Astrocyte of the spinal cord (primary cell): ENCODE measurements around the gene HSFX3.
"Not testable (repeated sequence)": the region's sequence is repeated elsewhere in the genome, so short reads cannot be mapped to it uniquely, and the experiment has no call there.

Source experiments
- DNase-seq: peaks from one replicate; pipeline ENCODE4 v3.0.0; 2011; ENCODE audit warnings: low read depth, low spot score
- H3K4me3 ChIP-seq: 2 replicates; pipeline ENCODE4 v1.5.1; 2011; ENCODE audit warnings: low read depth, mild to moderate bottlenecking, low read length, moderate library complexity
- CTCF ChIP-seq: IDR thresholded peaks from 2 replicates; pipeline ENCODE4 v1.5.1; 2012; ENCODE audit warnings: low read depth, mild to moderate bottlenecking, low read length, inconsistent platforms
- in situ Hi-C: cut with HindIII; loops from 2 replicates; pipeline ENCODE4 v1.10.0; 2017; ENCODE audit warnings: low sequenced_read_pairs

Gene HSFX3

GRCh38 chrX:149545545-149546543 lies 3.9 kb downstream of the HSFX3 start:
- in situ Hi-C loops, DNase-seq, H3K4me3 ChIP-seq: not testable (repeated sequence)
- TF ChIP-seq CTCF = peak; percentile 3

GRCh38 chrX:149541521-149542047 lies 8.1 kb downstream of the HSFX3 start:
- in situ Hi-C loops = no loop called here
- peak overlapping the region; percentile 73 for H3K4me3 ChIP-seq
- no peak for TF ChIP-seq CTCF

DNA sequence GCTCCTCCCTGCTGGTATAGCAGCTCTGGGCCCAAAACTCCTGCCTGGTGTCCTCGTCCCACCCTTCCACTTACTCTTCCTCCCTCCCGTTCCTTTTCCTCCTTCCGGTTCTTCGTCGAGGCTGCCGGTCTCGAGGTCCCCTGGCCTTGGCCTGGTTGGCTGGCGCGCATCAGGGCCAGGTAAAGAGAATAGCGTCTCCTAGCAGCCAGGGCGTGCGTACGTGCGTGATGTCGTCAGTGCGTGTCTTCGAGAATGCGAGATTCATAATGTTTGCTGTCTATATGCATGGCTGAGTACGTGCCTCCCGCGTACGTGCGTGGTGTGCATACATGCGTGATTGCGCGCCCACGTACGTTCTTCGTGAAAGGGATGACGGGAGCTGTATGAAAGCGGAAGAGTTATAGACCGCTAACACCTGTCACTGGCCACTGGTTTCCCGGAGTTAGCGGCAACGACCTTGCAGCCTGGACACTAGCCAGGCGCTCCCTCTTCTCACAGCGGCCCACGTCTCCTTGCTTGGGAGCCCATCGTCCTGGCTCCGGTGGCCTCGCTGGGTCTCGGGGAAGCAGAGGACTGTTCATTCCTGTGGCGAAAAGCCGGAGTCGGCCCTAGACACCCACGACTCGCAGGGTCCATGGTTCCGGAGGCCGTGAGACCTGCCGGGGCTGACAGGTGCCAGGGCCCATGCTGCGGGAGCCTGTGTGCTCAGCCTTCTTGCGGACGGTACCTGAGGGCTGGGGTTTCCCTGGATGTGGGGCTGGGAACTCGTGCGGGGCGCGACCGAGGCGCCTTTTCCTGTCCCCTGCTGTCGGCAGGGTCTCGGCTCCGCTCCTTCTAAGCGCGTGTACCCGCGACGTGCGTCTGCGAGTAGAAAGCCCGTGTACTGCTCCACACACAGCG lies 8.9 kb downstream of the HSFX3 start, which contains the start of gene EOLA1:
TSS of gene EOLA1 (plus strand) at position 392 of the 900 bp plus-strand sequence. CDS start 4,619 bp downstream, outside the sequence.
- TF ChIP-seq CTCF = no peak
- in situ Hi-C loops = no loop called here
- peak within 1 kb of the TSS; percentile 73 for H3K4me3 ChIP-seq
- DNase-seq = peak; percentile 96

More at GRCh38 chrX:149541521-149542047, 8.1 kb downstream of the HSFX3 start:
- no peak for DNase-seq

DNA sequence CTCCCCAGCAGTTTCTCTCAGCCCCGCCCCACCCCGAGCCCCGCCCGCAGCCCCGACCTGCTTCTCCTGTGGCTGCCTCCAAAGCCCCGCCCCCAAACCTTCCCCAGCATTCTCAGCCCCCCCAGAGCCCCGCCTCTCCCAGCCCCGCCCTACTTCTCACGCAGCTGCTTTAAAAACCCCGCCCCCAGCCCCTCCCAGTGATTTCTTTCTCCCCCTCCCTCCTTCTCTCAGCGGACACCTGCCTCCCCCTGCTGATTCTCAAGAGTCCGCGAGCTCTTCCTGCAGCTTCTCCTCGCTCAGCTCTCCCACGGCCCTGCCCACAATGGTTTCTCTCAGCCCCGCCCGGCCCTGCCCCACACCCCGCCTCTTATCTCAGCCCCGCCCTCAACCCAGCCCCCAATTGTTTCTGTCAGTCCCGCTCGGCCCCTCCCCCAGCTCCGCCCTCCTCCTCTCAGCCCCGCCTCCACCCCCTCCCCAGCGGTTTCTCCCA lies 9.5 kb downstream of the HSFX3 start:
- H3K4me3 ChIP-seq = peak overlapping the region; percentile 73
- in situ Hi-C loops = no loop called here
- TF ChIP-seq CTCF = no peak
- peak; percentile 92 for DNase-seq

DNA sequence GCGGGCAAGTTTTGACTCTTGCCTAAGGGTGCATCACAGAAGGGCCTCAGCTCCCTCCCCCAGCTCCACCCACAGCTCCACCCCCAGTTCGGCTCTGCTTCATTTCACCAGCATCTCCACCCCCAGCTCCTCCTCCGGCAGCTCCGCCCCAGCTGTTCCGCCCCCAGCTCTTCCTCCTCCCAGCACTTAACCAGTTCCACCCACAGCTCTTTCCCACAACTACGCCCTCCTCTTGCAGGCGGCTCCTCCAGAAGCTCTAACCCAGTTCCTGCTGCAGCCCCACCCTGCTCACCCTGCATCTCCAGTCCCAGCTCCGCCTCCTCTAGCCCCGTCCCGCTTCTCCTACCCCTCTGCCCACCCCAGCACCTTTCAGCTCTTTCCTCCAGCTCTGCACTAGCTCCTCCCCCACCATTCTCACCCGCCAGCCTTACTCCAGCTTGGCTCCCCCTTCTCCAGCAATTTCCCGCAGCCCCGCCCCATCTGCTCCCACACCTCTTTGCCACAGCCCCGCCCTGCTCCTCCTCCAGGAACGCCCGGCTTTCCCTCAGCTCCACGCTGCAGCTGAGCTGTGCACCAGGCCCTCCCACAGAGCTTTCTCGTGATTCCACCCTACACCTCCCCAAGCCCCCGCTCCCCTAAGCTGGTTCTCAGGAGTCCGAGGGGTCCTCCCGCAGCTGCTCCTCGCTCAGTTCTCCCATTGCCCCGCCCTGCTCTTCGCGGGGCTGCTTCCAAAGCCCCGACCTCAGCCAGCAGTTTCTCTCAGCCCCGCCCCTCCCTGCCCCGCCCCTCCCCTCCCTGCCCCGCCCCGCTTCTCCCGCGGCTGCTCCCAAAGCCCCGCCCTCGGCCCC lies 10.2 kb downstream of the HSFX3 start:
- DNase-seq = peak; percentile 95
- H3K4me3 ChIP-seq = peak overlapping the region; percentile 49
- TF ChIP-seq CTCF = no peak
- in situ Hi-C loops = no loop called here

DNA sequence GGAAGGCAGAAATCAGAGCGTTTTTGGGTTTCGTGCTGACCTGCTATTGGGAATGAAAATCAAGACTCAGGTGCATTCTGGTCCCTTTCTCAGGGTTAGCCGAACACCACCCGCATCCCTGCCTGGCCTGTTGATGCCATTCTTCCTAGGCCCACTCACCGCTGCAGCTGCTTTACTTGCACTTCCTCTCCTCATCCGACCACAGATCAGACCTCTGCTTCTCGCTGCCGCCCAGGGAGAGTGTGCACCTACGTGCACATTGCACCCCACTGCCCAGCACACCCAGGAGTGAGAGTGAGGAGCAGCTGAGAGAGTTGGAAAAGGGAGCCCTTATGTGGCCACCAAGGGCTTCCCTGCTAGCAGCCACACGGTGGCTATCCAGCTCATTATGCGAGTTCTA lies 12.2 kb downstream of the HSFX3 start:
- DNase-seq, H3K4me3 ChIP-seq, in situ Hi-C loops: not testable (repeated sequence)

DNA sequence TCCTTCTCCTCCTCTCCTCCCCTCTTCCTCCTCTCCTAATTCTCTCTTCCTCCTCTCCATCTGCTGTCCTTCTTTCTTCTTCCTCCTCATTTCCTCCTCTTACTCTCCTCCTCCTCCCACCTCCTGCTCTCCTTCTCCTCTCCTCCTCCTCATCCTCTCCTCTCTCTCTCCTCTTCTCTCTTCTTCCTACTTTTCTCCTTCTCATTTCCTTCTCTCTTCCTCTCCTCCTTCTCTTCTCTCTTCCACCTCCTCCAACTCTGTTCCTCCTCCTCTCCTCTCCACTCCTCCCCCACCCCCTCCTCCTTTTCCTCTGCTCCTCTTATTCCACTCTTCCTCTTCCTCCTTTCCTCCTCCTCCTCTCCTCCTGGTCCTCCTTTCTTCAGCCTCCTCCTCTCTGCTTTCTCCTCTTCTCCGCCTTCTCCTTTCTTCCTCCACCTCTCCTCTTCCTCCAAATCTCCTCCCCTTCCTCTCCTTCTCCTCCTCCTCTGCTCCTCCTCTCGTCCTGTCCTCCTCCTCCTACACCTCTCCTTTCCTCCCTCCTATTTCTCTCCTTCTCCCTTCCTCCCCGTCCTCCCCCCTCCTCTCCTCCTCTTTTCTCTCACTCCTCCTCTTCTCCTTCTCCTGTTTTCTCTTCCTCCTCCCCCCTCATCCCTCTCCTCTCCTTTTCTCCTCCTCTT lies 14.7 kb downstream of the HSFX3 start:
- in situ Hi-C loops, DNase-seq, H3K4me3 ChIP-seq: not testable (repeated sequence)

- DNase-seq, H3K4me3 ChIP-seq, in situ Hi-C loops: not testable (repeated sequence)
Measured at GRCh38 chrX:149533999-149534398, 15.7 kb downstream of the HSFX3 start.

GRCh38 chrX:149532868-149533267 lies 16.9 kb downstream of the HSFX3 start:
- DNase-seq, H3K4me3 ChIP-seq, in situ Hi-C loops: not testable (repeated sequence)
